ENCODE measurements around the gene PTK7. TPM values are rescaled to one million over a fixed set of nuclear protein-coding genes. Genes with fewer than 3 reads are reported as not detected.

PTK7 gene
- total RNA-seq, 3 donors from 2014 or later, result 7.0 to 57.1 (median 52.1) TPM

DNA sequence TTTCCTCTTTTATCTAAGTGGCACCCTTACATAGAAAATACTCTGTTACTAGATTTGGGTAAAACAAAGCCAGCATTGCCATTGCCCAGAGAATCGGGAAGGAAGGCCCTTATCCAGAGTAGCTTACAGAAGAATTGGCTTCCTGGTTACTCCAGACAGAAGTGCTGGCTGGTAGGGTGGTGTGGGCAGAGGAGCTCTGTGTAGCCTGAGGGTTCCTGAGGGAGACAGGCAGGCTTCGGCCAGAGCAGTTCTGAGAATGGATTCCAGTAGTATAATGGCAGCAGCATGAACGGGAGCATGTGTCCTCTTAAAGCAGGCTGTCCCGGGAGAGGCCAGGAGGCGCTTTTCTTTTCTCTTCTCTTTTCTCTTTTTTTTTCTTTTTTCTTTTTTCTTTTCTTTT, 117.8 kb downstream of the PTK7 start:
- Histone ChIP-seq H3K4me1 (no peaks in the 10 kb centered on the region), H3K27ac (no peak overlapping the region), H3K36me3 (no peaks in the 10 kb centered on the region), H3K4me3 (no peak overlapping the region), H3K27me3 (no peaks in the 10 kb centered on the region), H3K9me3 (no peaks in the 10 kb centered on the region)
- DNase-seq (ENCODE audit: low spot score in 2 of 2), result peak in 1 of 2 donors; percentile 9
- TF ChIP-seq POLR2A (IDR thresholded peaks at IDR 0.05), result no peak
- TF ChIP-seq, protein P1, sequence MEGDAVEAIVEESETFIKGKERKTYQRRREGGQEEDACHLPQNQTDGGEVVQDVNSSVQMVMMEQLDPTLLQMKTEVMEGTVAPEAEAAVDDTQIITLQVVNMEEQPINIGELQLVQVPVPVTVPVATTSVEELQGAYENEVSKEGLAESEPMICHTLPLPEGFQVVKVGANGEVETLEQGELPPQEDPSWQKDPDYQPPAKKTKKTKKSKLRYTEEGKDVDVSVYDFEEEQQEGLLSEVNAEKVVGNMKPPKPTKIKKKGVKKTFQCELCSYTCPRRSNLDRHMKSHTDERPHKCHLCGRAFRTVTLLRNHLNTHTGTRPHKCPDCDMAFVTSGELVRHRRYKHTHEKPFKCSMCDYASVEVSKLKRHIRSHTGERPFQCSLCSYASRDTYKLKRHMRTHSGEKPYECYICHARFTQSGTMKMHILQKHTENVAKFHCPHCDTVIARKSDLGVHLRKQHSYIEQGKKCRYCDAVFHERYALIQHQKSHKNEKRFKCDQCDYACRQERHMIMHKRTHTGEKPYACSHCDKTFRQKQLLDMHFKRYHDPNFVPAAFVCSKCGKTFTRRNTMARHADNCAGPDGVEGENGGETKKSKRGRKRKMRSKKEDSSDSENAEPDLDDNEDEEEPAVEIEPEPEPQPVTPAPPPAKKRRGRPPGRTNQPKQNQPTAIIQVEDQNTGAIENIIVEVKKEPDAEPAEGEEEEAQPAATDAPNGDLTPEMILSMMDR (IDR thresholded peaks at IDR 0.05), result no peak
- no peak for TF ChIP-seq POLR2AphosphoS5 (IDR thresholded peaks at IDR 0.05)
- intact Hi-C loops (cut with DNase I; ENCODE audit: low total_unique reads), result no loop called here

DNA sequence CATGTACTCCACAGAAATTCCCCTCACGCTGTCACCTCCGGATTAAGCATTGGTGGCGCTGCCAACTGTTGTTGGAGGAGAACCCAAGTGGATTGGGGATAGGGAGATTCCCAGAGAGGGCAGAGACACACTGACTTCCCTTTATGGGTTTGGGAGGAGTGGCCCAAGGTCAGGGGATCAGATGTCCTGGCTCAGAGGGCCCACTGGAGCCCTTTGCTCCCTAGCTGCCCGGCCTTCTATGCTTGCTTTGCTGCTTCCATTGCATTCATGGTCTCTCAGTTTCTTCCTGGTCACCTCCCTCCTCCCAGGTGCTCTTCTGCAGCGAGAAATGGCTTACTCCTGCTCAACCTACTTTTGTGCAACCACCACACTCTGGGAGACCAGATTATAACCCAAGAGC, 120.2 kb downstream of the PTK7 start:
- Histone ChIP-seq H3K4me3 (no peak overlapping the region), H3K27me3 (no peaks in the 10 kb centered on the region), H3K27ac (no peak overlapping the region), H3K4me1 (no peaks in the 10 kb centered on the region), H3K9me3 (no peaks in the 10 kb centered on the region), H3K36me3 (no peaks in the 10 kb centered on the region)
- TF ChIP-seq POLR2A (IDR thresholded peaks at IDR 0.05), result no peak
- TF ChIP-seq, protein P1 (IDR thresholded peaks at IDR 0.05), result no peak
- no peak for TF ChIP-seq POLR2AphosphoS5 (IDR thresholded peaks at IDR 0.05)
- peak in 1 of 2 donors; percentile 5 for DNase-seq (ENCODE audit: low spot score in 2 of 2)
- intact Hi-C loops (cut with DNase I; ENCODE audit: low total_unique reads), result no loop called here

DNA sequence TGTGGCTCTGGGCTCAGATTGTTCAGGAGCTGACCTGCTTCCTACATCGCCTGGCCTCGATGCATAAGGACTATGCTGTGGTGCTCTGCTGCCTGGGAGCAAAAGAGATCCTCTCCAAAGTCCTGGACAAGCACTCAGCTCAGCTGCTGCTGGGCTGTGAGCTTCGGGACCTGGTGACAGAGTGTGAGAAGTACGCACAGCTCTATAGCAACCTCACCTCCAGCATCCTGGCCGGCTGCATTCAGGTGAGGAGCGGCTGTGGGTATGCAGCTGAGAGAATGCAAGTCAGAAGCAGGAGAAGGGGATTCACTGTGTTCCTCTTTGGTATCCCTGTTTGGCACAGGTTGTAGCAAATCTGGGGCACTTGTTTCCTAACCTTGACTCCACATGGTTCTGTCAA, 123.8 kb downstream of the PTK7 start:
- H3K4me1 ChIP-seq, result no peaks in the 10 kb centered on the region
- intact Hi-C loops (cut with DNase I; ENCODE audit: low total_unique reads), result no loop called here
- no peak overlapping the region for H3K4me3 ChIP-seq
- H3K9me3 ChIP-seq, result no peaks in the 10 kb centered on the region
- H3K27ac ChIP-seq, result no peak overlapping the region
- no peaks in the 10 kb centered on the region for H3K36me3 ChIP-seq
- no peaks in the 10 kb centered on the region for H3K27me3 ChIP-seq
- no peak for TF ChIP-seq POLR2A (IDR thresholded peaks at IDR 0.05)
- peak in 1 of 2 donors; percentile 5 for DNase-seq (ENCODE audit: low spot score in 2 of 2)

DNA sequence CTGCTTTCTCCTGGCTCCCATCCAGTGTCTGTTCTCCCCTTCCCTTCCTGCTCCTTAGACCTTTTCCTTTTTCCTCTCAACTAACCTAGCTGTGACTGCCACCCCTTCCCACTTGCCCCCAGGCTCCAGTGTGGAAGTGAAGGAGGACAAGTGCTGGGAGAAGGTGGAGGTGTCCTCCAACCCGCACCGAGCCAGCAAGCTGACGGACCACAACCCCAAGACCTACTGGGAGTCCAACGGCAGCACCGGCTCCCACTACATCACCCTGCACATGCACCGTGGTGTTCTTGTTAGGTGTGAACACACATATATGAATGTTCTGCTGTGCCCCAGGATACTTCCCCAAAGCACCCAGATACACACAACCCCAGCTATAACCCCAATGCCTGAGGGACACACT, 124.4 kb downstream of the PTK7 start:
- Histone ChIP-seq H3K4me3 (no peak overlapping the region), H3K36me3 (no peaks in the 10 kb centered on the region), H3K27me3 (no peaks in the 10 kb centered on the region), H3K4me1 (no peaks in the 10 kb centered on the region), H3K27ac (no peak overlapping the region), H3K9me3 (no peaks in the 10 kb centered on the region)
- no peak for TF ChIP-seq POLR2AphosphoS5 (IDR thresholded peaks at IDR 0.05)
- no peak for TF ChIP-seq POLR2A (IDR thresholded peaks at IDR 0.05)
- TF ChIP-seq, protein P1 (IDR thresholded peaks at IDR 0.05), result no peak
- intact Hi-C loops (cut with DNase I; ENCODE audit: low total_unique reads), result no loop called here
- DNase-seq (ENCODE audit: low spot score in 2 of 2), result peak in 1 of 2 donors; percentile 45

DNA sequence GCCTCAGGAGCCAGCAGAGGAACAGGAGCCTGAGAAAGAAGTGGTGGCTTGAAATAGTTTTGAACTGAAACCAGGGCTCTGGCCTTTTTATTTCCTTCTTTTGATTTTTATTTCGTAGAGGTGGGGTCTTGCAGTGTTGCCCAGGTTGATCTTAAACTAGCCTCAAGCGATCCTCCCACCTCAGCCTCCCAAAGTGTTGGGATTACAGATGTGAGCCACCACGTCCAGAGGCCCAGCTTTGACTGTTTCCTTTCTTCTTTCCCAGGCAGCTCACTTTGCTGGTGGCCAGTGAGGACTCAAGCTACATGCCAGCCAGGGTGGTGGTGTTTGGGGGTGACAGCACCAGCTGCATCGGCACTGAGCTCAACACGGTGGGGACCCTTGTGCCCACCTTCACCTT, 126.3 kb downstream of the PTK7 start:
- intact Hi-C loops (cut with DNase I; ENCODE audit: low total_unique reads), result no loop called here
- no peaks in the 10 kb centered on the region for H3K36me3 ChIP-seq
- H3K9me3 ChIP-seq, result no peaks in the 10 kb centered on the region
- no peaks in the 10 kb centered on the region for H3K4me1 ChIP-seq
- H3K4me3 ChIP-seq, result no peak overlapping the region
- no peak overlapping the region for H3K27ac ChIP-seq
- no peaks in the 10 kb centered on the region for H3K27me3 ChIP-seq
- DNase-seq (ENCODE audit: low spot score in 2 of 2), result peak in 1 of 2 donors; percentile 15
- no peak for TF ChIP-seq POLR2A (IDR thresholded peaks at IDR 0.05)
- TF ChIP-seq POLR2AphosphoS5 (IDR thresholded peaks at IDR 0.05), result no peak

DNA sequence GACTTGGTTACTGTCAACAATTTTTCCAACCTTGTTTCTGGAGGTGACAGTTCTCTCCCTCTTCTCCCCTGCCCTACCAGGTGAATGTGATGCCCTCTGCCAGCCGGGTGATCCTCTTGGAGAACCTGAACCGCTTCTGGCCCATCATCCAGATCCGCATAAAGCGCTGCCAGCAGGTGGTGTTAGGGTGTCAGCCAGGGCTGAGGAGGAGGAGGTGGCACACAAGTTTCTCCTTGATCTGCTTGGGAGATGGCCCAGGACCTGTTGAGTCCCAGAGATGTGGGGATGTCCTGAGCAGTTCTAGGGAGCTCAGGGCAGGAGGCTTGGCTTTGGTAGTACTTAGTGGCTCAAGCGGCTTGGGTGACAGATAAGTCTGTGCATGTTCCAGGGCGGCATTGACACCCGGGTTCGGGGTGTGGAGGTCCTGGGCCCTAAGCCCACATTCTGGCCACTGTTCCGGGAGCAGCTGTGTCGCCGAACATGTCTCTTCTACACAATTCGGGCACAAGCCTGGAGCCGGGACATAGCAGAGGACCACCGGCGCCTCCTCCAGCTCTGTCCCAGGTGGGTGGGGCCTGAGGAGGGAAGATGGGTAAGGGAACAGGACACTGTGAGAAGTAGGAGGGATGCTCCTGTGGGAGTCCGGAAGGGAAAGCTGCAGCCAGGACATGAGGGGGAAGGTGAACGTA, 127.1 kb downstream of the PTK7 start:
- no peak overlapping the region for H3K4me3 ChIP-seq
- DNase-seq (ENCODE audit: low spot score in 2 of 2), result peak in 1 of 2 donors; percentile 35
- no peaks in the 10 kb centered on the region for H3K27me3 ChIP-seq
- no peaks in the 10 kb centered on the region for H3K36me3 ChIP-seq
- H3K27ac ChIP-seq, result no peak overlapping the region
- H3K4me1 ChIP-seq, result no peaks in the 10 kb centered on the region
- intact Hi-C loops (cut with DNase I; ENCODE audit: low total_unique reads), result no loop called here
- no peaks in the 10 kb centered on the region for H3K9me3 ChIP-seq
- TF ChIP-seq, protein P1 (IDR thresholded peaks at IDR 0.05), result no peak
- TF ChIP-seq POLR2A (IDR thresholded peaks at IDR 0.05) (no peak), POLR2AphosphoS5 (IDR thresholded peaks at IDR 0.05) (no peak)
